Testis (tissue), 3 donors: ENCODE data around the gene TMEM171. TPM values are rescaled to one million over a fixed set of nuclear protein-coding genes. Genes with fewer than 3 reads are reported as not detected.

ENCODE experiments used
- DNase-seq: peaks from one replicate; pipeline ENCODE4 v3.0.0-alpha.2; 2019
- H3K27ac ChIP-seq, 2 donors: fragments of 200-600 bp; sonication (generic); one replicate each; pipeline ENCODE4 v1.5.1; 2019
- H3K27me3 ChIP-seq: fragments of 200-600 bp; sonication (generic); one replicate; pipeline ENCODE4 v1.5.1; 2019
- H3K36me3 ChIP-seq: fragments of 200-600 bp; sonication (generic); one replicate; pipeline ENCODE4 v1.5.1; 2017; ENCODE audit warnings: low read depth; ENCODE audit errors: missing control alignments
- H3K4me1 ChIP-seq: fragments of 200-600 bp; sonication (generic); one replicate; pipeline ENCODE4 v1.5.1; 2019
- H3K4me3 ChIP-seq, 2 donors: fragments of 200-600 bp; sonication (generic); one replicate each; pipeline ENCODE4 v1.5.1; 2017 to 2019
- H3K9me3 ChIP-seq: fragments of 200-600 bp; sonication (generic); one replicate; pipeline ENCODE4 v1.5.1; 2017
- POLR2A ChIP-seq: fragments of 450-650 bp; IDR thresholded peaks from one replicate; pipeline ENCODE4 v1.6.1; 2017; ENCODE audit warnings: antibody characterized with exemption, mild to moderate bottlenecking, moderate library complexity
- WGBS, 2 donors: methylation state at CpG; one replicate each; pipeline ENCODE4 v1.1.5; 2018; 5-methylcytosine and 5-hydroxymethylcytosine counted together
- intact Hi-C: fragments of 100-400 bp; cut with DNase I; formaldehyde crosslinking; loops from one replicate; pipeline ENCODE4 v1.15.1; 2023; ENCODE audit warnings: low total_unique reads
- polyA plus RNA-seq: library from polyadenylated mRNA; stranded (reverse); fragments of 350-450 nt; fragmentation: Illumina TruSeq; extraction: RNeasy Lipid Tissue Mini Kit (QIAGEN cat#74804); gene quantifications from one replicate; pipeline ENCODE4 v1.2.3, GENCODE V29; 2014; ENCODE audit warnings: low read depth, low replicate concordance; ENCODE audit not compliant: insufficient read depth
- total RNA-seq, 2 donors: library from RNA; depleted of rRNA; stranded (reverse); fragments of >200 nt; gene quantifications; one replicate each; pipeline ENCODE4 v1.2.3, GENCODE V29; 2016
- TF ChIP-seq, protein P1 (sequence below), 3 experiments: fragments of 450-650 bp in 2 of 3; fragments of 200-600 bp in 1 of 3; sonication (generic) in 1 of 3; IDR thresholded peaks; one replicate each; pipeline ENCODE4 v1.5.1; 2016 to 2019; ENCODE audit warnings: antibody characterized with exemption in 3 of 3, mild to moderate bottlenecking in 2 of 3, moderate library complexity in 1 of 3

TMEM171 gene
- total and polyA plus RNA-seq, 3 donors from 2014 or later, result 1.1 to 2.7 (median 1.7) TPM

DNA sequence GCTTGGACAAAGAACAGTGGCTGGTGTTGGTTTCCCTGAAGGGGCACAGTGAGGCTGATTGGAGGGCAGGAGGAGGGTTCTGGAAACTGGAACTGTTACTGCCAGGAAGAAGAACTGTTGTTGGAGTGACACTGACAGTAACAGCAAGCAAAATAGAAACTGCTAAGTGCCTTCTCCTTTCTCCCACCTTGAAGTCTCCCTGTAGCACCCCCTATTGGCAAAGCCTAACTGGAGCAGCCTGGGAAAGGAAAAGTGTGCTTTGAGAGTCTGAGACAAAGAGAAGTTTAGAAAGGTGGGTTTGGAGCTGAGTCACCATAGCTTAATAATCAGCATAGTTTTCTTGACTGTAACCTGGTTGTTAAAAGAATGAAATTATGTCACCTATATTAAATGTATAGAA is 50.1 kb downstream of the TMEM171 start:
- Histone ChIP-seq H3K4me1 (no peaks in the 10 kb centered on the region), H3K27ac (no peak overlapping the region), H3K27me3 (no peaks in the 10 kb centered on the region), H3K4me3 (no peak overlapping the region), H3K9me3 (no peaks in the 10 kb centered on the region), H3K36me3 (no peaks in the 10 kb centered on the region)
- peak; percentile 38 for DNase-seq
- no peak for TF ChIP-seq POLR2A
- TF ChIP-seq, protein P1, sequence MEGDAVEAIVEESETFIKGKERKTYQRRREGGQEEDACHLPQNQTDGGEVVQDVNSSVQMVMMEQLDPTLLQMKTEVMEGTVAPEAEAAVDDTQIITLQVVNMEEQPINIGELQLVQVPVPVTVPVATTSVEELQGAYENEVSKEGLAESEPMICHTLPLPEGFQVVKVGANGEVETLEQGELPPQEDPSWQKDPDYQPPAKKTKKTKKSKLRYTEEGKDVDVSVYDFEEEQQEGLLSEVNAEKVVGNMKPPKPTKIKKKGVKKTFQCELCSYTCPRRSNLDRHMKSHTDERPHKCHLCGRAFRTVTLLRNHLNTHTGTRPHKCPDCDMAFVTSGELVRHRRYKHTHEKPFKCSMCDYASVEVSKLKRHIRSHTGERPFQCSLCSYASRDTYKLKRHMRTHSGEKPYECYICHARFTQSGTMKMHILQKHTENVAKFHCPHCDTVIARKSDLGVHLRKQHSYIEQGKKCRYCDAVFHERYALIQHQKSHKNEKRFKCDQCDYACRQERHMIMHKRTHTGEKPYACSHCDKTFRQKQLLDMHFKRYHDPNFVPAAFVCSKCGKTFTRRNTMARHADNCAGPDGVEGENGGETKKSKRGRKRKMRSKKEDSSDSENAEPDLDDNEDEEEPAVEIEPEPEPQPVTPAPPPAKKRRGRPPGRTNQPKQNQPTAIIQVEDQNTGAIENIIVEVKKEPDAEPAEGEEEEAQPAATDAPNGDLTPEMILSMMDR (IDR thresholded peaks at IDR 0.05), result peak in 2 of 3 experiments; percentile 32 to 37
- intact Hi-C loops, result no loop called here

DNA sequence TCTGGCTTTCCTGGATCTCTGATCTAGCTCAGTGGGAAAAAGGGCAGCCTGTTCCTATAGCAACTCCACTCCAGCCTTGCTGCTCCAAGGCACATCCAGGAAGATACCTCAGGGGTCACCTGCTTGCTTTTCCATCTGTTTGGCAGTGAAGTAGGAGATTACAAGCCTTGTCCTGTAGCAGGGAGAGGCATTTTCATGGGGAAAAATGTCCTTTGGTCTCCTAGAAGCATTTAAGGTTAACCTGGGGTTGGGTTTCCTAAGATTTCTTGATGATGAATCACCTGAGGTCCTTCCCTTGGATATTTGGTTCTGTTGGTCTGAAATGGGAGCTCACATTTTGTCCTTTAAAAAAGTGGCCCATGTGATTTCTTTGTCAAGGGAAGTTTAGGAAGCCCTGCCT is 51.1 kb downstream of the TMEM171 start:
- Histone ChIP-seq H3K27ac (no peak overlapping the region), H3K9me3 (no peaks in the 10 kb centered on the region), H3K4me3 (no peak overlapping the region), H3K27me3 (no peaks in the 10 kb centered on the region), H3K4me1 (no peaks in the 10 kb centered on the region), H3K36me3 (no peaks in the 10 kb centered on the region)
- intact Hi-C loops, result no loop called here
- no peak for DNase-seq
- no peak for TF ChIP-seq POLR2A
- TF ChIP-seq, protein P1 (IDR thresholded peaks at IDR 0.05), result no peak

DNA sequence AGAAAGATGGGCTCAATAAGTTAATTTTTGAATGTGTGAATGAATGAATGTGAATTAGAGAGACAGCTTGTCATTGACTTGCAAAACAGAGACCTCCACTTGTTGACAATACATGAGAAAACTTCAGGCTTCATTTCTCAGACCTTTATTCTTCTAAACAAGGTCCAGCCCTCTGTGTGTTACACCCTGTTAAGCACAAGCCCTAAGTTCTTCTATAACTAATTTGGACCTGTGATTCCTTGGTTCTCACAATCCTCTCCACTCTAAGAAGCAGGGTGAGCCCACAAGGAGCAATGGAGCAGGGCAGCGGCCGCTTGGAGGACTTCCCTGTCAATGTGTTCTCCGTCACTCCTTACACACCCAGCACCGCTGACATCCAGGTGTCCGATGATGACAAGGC is 52.6 kb downstream of the TMEM171 start, which contains the start of gene TMEM174:
Gene TMEM174, plus strand, starts transcription at position 243 of the 400 bp plus-strand sequence. Its CDS starts 51 bp downstream, at position 294.
- Histone ChIP-seq H3K27ac (no peak within 1 kb of the TSS), H3K9me3 (no peaks in the 10 kb centered on the region), H3K36me3 (no peaks in the 10 kb centered on the region), H3K4me1 (no peaks in the 10 kb centered on the region), H3K27me3 (no peaks in the 10 kb centered on the region), H3K4me3 (no peak within 1 kb of the TSS)
- 94 to 95% methylated on average over 5 of the region's 5 CpGs for WGBS, 2 donors
- intact Hi-C loops, result no loop called here
- no peak for DNase-seq
- TF ChIP-seq POLR2A, result no peak
- TF ChIP-seq, protein P1 (IDR thresholded peaks at IDR 0.05), result no peak

DNA sequence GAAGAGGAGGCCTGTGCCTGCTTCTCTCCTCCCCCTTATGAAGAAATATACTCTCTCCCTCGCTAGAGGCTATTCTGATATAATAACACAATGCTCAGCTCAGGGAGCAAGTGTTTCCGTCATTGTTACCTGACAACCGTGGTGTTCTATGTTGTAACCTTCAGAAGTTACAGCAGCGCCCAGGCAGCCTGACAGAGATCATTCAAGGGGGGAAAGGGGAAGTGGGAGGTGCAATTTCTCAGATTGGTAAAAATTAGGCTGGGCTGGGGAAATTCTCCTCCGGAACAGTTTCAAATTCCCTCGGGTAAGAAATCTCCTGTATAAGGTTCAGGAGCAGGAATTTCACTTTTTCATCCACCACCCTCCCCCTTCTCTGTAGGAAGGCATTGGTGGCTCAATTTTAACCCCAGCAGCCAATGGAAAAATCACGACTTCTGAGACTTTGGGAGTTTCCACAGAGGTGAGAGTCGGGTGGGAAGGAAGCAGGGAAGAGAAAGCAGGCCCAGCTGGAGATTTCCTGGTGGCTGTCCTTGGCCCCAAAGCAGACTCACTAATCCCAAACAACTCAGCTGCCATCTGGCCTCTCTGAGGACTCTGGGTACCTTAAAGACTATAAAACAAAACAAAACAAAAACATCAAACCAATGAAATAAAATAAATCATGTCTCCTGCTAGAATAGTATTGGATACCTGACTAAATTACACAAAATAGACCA is 53.9 kb downstream of the TMEM171 start:
- Histone ChIP-seq H3K9me3 (no peaks in the 10 kb centered on the region), H3K4me1 (no peaks in the 10 kb centered on the region), H3K27me3 (no peaks in the 10 kb centered on the region), H3K27ac (no peak overlapping the region), H3K4me3 (no peak overlapping the region), H3K36me3 (no peaks in the 10 kb centered on the region)
- DNase-seq, result no peak
- intact Hi-C loops, result no loop called here
- TF ChIP-seq, protein P1 (IDR thresholded peaks at IDR 0.05), result no peak
- no peak for TF ChIP-seq POLR2A
- WGBS, 2 donors, result 59 to 62% methylated on average over 8 of the region's 8 CpGs

DNA sequence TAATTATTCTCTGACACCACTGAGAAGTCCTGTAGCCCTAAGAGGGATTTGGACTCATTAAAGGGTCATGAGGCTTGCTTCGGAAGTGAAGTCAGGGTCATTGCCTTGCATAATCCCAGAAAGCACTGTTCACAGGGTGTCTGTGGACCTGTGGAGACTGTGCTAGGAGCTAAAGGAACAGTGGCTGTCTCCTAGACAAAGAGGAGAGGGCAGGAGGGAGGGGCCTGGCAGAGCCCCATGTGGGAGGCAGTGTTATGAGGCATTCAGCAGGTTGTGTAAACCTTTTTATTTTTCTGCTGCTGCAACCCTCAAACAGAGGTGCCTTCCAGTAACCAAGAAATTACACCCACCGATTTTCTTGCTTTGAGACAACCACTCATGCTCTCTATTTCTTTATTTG is 55.9 kb downstream of the TMEM171 start:
- Histone ChIP-seq H3K9me3 (no peaks in the 10 kb centered on the region), H3K27me3 (no peaks in the 10 kb centered on the region)
- 81 to 86% methylated on average over 2 of the region's 2 CpGs for WGBS, 2 donors

More for the DNA sequence above, 55.9 kb downstream of the TMEM171 start:
- Histone ChIP-seq H3K4me3 (no peak overlapping the region), H3K4me1 (no peaks in the 10 kb centered on the region), H3K36me3 (no peaks in the 10 kb centered on the region), H3K27ac (no peak overlapping the region)
- TF ChIP-seq POLR2A, result no peak
- TF ChIP-seq, protein P1 (IDR thresholded peaks at IDR 0.05), result no peak
- no peak for DNase-seq
- intact Hi-C loops, result no loop called here
